Sigmoid colon (tissue), 4 donors: Measurements from ENCODE around the gene DDI2.

Experiments used
- EP300 ChIP-seq, 4 donors: sonication (generic); formaldehyde crosslinking; IDR thresholded peaks; one replicate each; pipeline ENCODE4 v1.6.1; 2017; ENCODE audit warnings: antibody characterized with exemption in 4 of 4
- POLR2A ChIP-seq, 2 donors: fragments of 450-650 bp; IDR thresholded peaks; one replicate each; pipeline ENCODE4 v1.6.1; 2016; ENCODE audit warnings: antibody characterized with exemption in 2 of 2, mild to moderate bottlenecking in 2 of 2, moderate library complexity in 2 of 2
- TF ChIP-seq, protein P1 (sequence below), 4 experiments: fragments of 450-650 bp in 3 of 4; fragments of 200-600 bp in 1 of 4; IDR thresholded peaks; one replicate each; pipeline ENCODE4 v1.5.1; 2016 to 2019; ENCODE audit warnings: antibody characterized with exemption in 4 of 4, mild to moderate bottlenecking in 3 of 4, moderate library complexity in 2 of 4

DNA sequence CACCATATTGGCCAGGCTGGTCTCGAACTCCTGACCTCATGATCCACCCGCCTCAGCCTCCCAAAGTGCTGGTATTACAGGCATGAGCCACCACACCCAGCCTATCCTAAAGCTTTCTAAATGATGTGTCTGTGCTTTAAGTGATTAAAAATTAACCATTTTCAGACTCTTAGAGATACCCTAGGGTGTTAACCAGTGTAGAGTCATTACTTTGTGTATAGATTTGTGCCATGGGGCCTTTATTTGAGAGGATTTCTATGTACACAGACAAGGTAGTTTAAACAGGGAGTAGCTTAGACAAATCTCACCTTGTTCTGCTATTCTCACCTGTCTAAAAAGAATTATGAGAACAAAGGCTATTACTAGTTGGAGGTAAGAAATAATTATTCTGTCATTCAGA is 54.2 kb downstream of the DDI2 start:
- no peak for TF ChIP-seq EP300 (IDR thresholded peaks at IDR 0.05)
- TF ChIP-seq, protein P1, sequence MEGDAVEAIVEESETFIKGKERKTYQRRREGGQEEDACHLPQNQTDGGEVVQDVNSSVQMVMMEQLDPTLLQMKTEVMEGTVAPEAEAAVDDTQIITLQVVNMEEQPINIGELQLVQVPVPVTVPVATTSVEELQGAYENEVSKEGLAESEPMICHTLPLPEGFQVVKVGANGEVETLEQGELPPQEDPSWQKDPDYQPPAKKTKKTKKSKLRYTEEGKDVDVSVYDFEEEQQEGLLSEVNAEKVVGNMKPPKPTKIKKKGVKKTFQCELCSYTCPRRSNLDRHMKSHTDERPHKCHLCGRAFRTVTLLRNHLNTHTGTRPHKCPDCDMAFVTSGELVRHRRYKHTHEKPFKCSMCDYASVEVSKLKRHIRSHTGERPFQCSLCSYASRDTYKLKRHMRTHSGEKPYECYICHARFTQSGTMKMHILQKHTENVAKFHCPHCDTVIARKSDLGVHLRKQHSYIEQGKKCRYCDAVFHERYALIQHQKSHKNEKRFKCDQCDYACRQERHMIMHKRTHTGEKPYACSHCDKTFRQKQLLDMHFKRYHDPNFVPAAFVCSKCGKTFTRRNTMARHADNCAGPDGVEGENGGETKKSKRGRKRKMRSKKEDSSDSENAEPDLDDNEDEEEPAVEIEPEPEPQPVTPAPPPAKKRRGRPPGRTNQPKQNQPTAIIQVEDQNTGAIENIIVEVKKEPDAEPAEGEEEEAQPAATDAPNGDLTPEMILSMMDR (IDR thresholded peaks at IDR 0.05), result no peak
- no peak for TF ChIP-seq POLR2A (IDR thresholded peaks at IDR 0.05)
